WI38 (cell line): ENCODE measurements around the gene PLCG2.
A peak's percentile ranks its signal among the peaks of the same experiment; 100 is the strongest.

Experiments
- H3K4me3 ChIP-seq: 2 replicates; pipeline ENCODE4 v1.5.1; 2011; ENCODE audit warnings: low read depth, mild to moderate bottlenecking, control low read depth, low read length
- TF ChIP-seq, protein P1 (sequence below): IDR thresholded peaks from 2 replicates; pipeline ENCODE4 v1.5.1; 2012; ENCODE audit warnings: low read depth, mild to moderate bottlenecking, control low read depth, low read length

The PLCG2 gene

GRCh38 chr16:81778861-81779535, at the start of gene PLCG2:
PLCG2 (plus strand) TSS chr16:81779291; CDS start chr16:81785990, 6,699 bp downstream.
- TF ChIP-seq, protein P1, sequence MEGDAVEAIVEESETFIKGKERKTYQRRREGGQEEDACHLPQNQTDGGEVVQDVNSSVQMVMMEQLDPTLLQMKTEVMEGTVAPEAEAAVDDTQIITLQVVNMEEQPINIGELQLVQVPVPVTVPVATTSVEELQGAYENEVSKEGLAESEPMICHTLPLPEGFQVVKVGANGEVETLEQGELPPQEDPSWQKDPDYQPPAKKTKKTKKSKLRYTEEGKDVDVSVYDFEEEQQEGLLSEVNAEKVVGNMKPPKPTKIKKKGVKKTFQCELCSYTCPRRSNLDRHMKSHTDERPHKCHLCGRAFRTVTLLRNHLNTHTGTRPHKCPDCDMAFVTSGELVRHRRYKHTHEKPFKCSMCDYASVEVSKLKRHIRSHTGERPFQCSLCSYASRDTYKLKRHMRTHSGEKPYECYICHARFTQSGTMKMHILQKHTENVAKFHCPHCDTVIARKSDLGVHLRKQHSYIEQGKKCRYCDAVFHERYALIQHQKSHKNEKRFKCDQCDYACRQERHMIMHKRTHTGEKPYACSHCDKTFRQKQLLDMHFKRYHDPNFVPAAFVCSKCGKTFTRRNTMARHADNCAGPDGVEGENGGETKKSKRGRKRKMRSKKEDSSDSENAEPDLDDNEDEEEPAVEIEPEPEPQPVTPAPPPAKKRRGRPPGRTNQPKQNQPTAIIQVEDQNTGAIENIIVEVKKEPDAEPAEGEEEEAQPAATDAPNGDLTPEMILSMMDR: no peak
- H3K4me3 ChIP-seq: peak within 1 kb of the TSS; percentile 39

GRCh38 chr16:81729451-81729850, 49.6 kb upstream of the PLCG2 start:
- TF ChIP-seq, protein P1: no peak

DNA sequence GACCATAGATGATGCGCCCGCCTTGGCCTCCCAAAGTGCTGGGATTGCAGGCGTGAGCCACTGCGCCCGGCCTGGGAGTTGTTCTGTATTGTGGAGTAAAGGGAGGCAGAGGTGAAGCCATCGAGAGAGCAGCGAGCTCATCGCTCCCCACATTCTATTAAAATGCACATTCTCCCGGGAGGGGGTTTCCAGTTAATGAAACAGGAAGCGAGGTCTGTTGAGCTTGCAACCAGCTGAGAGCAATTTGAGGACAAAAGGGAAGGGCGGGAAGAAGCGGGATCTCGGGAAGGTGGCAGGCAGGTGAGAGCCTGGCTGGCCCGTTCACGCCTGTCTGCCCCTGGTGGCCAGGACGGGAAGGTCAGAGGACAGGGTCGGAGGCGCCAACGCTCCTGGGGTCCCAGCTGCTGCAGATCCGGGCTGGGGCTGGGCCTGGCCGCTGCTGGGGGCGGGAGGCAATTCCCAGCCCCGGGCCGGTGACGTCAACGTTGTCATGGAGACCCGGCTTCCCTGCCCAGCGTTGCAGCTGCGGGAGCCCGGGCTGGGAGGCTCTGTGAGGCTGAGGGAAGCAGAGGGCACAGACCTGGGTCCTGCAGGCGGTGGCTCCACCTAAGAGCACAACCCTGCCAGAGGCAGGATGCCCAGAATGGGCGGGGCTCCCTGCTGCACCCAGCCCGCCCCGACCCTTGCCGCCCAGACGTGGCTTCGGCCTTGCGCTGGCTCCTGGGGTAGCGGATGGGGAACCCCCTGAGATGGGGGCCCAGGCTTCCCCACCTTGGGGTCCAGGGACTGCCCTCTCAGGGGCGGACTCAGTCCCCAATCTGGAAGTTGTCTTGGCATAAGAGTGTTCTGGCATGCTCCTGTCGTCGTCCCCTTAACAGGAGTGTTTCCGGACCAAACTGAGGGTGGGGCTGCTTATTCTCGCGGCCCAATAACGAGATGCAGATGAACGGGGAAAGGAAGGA, 48.7 kb upstream of the PLCG2 start:
- TF ChIP-seq, protein P1: peak; percentile 47; the same call in 1 of the 2 replicates
- H3K4me3 ChIP-seq: peak overlapping the region; percentile 37

More at GRCh38 chr16:81729451-81729850, 49.6 kb upstream of the PLCG2 start:
- no peak overlapping the region for H3K4me3 ChIP-seq

DNA sequence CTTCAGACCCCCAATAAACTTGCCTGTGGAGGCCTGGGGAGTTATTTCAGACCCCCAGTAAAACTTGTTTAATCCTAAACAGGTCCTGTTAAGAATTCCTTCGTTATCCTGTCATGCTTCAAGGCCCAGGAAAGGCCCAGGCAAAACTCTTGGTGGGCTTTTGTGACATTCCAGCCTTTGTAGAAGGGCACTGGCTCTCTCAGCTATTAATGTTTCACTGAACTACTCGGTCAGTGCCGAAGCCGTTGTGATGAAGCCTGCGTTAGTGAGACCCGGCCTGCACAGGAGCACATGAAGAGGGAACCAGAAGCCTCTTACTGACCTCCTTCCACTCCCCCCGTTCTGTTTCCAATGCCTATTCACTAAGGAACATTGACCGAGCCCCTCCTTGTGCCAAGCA, 47.4 kb upstream of the PLCG2 start:
- H3K4me3 ChIP-seq: no peak overlapping the region
- TF ChIP-seq, protein P1: no peak

GRCh38 chr16:81732699-81733098, 46.4 kb upstream of the PLCG2 start:
- TF ChIP-seq, protein P1: no peak

GRCh38 chr16:81733295-81733694, 45.8 kb upstream of the PLCG2 start:
- no peak overlapping the region for H3K4me3 ChIP-seq
- TF ChIP-seq, protein P1: no peak

More at GRCh38 chr16:81732699-81733098, 46.4 kb upstream of the PLCG2 start:
- no peak overlapping the region for H3K4me3 ChIP-seq
